GM19328 (cell line): ENCODE results near the gene BDKRB1.
"Not testable (repeated sequence)": the region's sequence is repeated elsewhere in the genome, so short reads cannot be mapped to it uniquely, and the experiment has no call there.

Source experiments
- ATAC-seq: cut with Tn5 transposase; IDR thresholded peaks from one replicate; pipeline ENCODE4 v1.9.1; 2021; ENCODE audit warnings: mild to moderate bottlenecking, moderate library complexity; ENCODE audit not compliant: unreplicated experiment

Gene BDKRB1

GRCh38 chr14:96232506-96232905, 23.5 kb upstream of the BDKRB1 start:
- ATAC-seq = no peak

- ATAC-seq = no peak
These were observed 22.3 kb upstream of the BDKRB1 start for GRCh38 chr14:96233661-96234060.

GRCh38 chr14:96235426-96235825, 20.6 kb upstream of the BDKRB1 start:
- no peak for ATAC-seq

- no peak for ATAC-seq
These were observed 18.4 kb upstream of the BDKRB1 start for GRCh38 chr14:96237641-96238040.

- ATAC-seq = no peak
These were observed 17.2 kb upstream of the BDKRB1 start for GRCh38 chr14:96238676-96239265.

- ATAC-seq = no peak
These were observed 16.3 kb upstream of the BDKRB1 start for GRCh38 chr14:96239711-96240141.

- no peak for ATAC-seq
These were observed 15.4 kb upstream of the BDKRB1 start for GRCh38 chr14:96240641-96241040.

- no peak for ATAC-seq
These were observed 13.9 kb upstream of the BDKRB1 start for GRCh38 chr14:96242126-96242525.

- ATAC-seq = no peak
These were observed 12.2 kb upstream of the BDKRB1 start for GRCh38 chr14:96243785-96244184.

GRCh38 chr14:96245074-96245473, 10.9 kb upstream of the BDKRB1 start:
- not testable (repeated sequence) for ATAC-seq

GRCh38 chr14:96245710-96246538, 10.1 kb upstream of the BDKRB1 start:
- ATAC-seq = no peak

- no peak for ATAC-seq
These were observed 9.5 kb upstream of the BDKRB1 start for GRCh38 chr14:96246539-96246847.

- ATAC-seq = no peak
These were observed 9.0 kb upstream of the BDKRB1 start for GRCh38 chr14:96247031-96247430.

- no peak for ATAC-seq
These were observed 7.0 kb upstream of the BDKRB1 start for GRCh38 chr14:96249029-96249428.

- ATAC-seq = no peak
These were observed 5.5 kb upstream of the BDKRB1 start for GRCh38 chr14:96250485-96250884.

- no peak for ATAC-seq
These were observed 4.3 kb upstream of the BDKRB1 start for GRCh38 chr14:96251656-96252155.

GRCh38 chr14:96252323-96252998, 3.5 kb upstream of the BDKRB1 start:
- ATAC-seq = no peak

- ATAC-seq = no peak
These were observed 2.9 kb upstream of the BDKRB1 start for GRCh38 chr14:96252999-96253539.

GRCh38 chr14:96254687-96255086, 1.3 kb upstream of the BDKRB1 start:
- no peak for ATAC-seq

- no peak for ATAC-seq
These were observed 397 bp downstream of the BDKRB1 start for GRCh38 chr14:96256407-96256806.

GRCh38 chr14:96257056-96257455, 1.0 kb downstream of the BDKRB1 start:
- no peak for ATAC-seq

GRCh38 chr14:96257900-96258299, 1.9 kb downstream of the BDKRB1 start:
- no peak for ATAC-seq
